DOHH2 (cell line): ENCODE measurements around the gene NF1.

Experiments
- EZH2phosphoT487 ChIP-seq: fragments of 200-600 bp; sonication (generic); IDR thresholded peaks from 2 replicates; pipeline ENCODE4 v1.6.1; 2017; ENCODE audit warnings: borderline replicate concordance, mild to moderate bottlenecking, antibody characterized with exemption, low read length, moderate library complexity, mixed read lengths
- TF ChIP-seq, protein P1 (sequence below): fragments of 200-600 bp; sonication (generic); IDR thresholded peaks from one replicate; pipeline ENCODE4 v1.5.1; 2014; ENCODE audit warnings: antibody characterized with exemption, mild to moderate bottlenecking, low read depth, low read length; ENCODE audit not compliant: poor library complexity, severe bottlenecking

- TF ChIP-seq, protein P1, sequence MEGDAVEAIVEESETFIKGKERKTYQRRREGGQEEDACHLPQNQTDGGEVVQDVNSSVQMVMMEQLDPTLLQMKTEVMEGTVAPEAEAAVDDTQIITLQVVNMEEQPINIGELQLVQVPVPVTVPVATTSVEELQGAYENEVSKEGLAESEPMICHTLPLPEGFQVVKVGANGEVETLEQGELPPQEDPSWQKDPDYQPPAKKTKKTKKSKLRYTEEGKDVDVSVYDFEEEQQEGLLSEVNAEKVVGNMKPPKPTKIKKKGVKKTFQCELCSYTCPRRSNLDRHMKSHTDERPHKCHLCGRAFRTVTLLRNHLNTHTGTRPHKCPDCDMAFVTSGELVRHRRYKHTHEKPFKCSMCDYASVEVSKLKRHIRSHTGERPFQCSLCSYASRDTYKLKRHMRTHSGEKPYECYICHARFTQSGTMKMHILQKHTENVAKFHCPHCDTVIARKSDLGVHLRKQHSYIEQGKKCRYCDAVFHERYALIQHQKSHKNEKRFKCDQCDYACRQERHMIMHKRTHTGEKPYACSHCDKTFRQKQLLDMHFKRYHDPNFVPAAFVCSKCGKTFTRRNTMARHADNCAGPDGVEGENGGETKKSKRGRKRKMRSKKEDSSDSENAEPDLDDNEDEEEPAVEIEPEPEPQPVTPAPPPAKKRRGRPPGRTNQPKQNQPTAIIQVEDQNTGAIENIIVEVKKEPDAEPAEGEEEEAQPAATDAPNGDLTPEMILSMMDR, result no peak
- TF ChIP-seq EZH2phosphoT487, result no peak
Observed at GRCh38 chr17:31310260-31310659, 215.5 kb downstream of the NF1 start.
